Ovary (tissue), 3 donors: Measurements from ENCODE around the gene TRDMT1.

Experiments
- CTCF ChIP-seq, 3 donors: fragments of 450-650 bp in 2 of 3; fragments of 200-600 bp in 1 of 3; IDR thresholded peaks; one replicate each; pipeline versions ENCODE4 v1.5.1 to v1.8.0; 2016 to 2022; ENCODE audit warnings: antibody characterized with exemption in 3 of 3, mild to moderate bottlenecking in 1 of 3
- POLR2A ChIP-seq: fragments of 450-650 bp; IDR thresholded peaks from one replicate; pipeline ENCODE4 v1.6.1; 2017; ENCODE audit warnings: antibody characterized with exemption, mild to moderate bottlenecking, moderate library complexity
- donor health status: DM: no; HTN: no; CAD: no.

GRCh38 chr10:17100586-17100985, 100.9 kb downstream of the TRDMT1 start:
- TF ChIP-seq CTCF (IDR thresholded peaks at IDR 0.05) (no peak), POLR2A (no peak)
